HG03558 (cell line): ENCODE results near the gene GLB1L3.
"Not testable (repeated sequence)": the region's sequence is repeated elsewhere in the genome, so short reads cannot be mapped to it uniquely, and the experiment has no call there.

Source experiments
- ATAC-seq: cut with Tn5 transposase; IDR thresholded peaks from one replicate; pipeline ENCODE4 v1.9.1; 2021; ENCODE audit warnings: moderate number of reproducible peaks; ENCODE audit not compliant: unreplicated experiment; ENCODE audit errors: extremely low read depth

GLB1L3 gene

DNA sequence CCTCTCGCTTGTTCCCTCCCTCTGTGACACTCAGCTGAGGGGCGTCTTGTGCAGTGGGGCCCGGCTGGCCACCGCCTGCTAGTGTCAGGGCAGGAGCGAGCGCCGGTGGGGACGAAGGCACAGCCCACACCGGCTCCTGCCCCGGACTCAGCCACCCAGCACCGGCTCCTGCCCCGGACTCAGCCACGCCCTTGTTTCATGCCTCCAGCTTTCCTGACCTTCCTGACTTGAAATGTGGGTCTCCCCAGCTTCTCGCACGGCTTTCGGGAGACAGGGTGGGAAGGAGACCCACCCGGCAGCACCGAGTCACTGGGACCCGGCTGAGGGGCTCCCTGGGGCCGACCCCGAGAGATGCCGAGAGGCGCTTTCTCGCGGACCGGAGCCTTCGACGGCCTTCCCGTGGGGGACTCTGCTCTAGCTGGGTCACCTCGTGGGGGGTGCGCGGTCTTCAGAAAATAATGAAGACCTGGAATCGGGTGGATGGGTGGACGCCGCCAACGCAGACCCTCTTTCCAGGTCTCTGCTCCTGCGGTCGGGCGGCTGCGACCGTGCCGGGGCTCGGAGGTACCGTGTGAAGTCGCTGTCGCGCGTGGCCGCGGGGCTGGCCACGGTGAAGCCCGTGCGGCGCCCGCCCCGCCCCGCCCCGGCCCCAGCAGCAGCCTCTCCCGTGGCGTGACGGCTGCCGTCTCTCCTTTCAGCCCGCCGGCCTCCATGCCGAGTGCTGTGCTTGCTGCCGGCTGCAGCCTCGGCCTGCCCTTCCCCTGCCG, 65.8 kb downstream of the GLB1L3 start:
- ATAC-seq = no peak

DNA sequence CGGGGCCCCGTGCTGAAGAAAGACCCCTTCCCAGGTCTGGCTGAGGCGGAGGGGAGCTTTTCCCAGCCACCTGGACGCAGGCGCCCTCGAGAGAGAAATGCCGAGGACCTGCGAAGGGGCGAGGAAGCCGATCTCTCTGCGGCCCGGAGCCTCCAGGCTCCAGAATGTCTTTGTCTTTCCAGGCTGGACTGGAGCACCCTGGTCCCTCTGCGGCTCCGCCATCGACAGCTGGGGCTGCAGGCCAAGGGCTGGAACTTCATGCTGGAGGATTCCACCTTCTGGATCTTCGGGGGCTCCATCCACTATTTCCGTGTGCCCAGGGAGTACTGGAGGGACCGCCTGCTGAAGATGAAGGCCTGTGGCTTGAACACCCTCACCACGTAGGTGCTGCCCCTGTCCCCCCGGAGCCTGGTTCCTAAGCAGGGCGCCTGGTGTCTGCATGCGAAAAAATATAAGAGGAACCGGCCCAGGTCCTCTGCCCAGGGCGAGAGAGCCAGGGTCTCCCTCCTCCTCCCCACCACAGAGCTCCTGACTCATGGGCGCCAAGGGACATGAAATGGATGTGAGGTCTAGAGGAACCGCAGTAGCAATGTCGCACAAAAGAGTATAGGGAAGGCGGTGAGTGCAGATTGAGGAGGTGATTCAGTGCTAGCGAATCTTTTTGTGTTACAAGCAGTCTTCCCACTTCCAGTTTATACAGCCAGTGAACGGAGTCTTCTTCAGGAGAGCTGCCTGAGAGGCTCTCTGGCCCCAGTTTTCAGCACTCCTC, 66.6 kb downstream of the GLB1L3 start:
- ATAC-seq = no peak

DNA sequence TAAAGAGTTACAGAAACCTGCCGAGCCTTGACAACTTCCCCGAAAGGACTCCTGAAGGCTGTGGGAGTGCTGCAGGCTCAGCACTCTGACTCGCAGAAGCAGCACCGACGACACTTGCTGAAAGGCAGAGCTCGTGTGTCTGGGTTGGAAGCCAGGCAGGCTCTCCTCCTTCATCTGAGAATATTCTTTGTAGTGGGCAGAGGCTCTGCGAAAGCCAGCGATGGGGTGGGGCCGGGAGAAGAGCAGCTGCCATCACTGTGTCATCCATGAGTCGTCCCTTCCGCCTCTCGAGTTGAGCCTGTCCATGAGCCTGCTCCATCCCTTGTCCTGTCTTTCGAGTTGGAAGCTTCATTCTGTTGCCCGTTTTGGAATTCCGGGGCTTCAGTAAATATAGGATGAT, 67.5 kb downstream of the GLB1L3 start:
- no peak for ATAC-seq

DNA sequence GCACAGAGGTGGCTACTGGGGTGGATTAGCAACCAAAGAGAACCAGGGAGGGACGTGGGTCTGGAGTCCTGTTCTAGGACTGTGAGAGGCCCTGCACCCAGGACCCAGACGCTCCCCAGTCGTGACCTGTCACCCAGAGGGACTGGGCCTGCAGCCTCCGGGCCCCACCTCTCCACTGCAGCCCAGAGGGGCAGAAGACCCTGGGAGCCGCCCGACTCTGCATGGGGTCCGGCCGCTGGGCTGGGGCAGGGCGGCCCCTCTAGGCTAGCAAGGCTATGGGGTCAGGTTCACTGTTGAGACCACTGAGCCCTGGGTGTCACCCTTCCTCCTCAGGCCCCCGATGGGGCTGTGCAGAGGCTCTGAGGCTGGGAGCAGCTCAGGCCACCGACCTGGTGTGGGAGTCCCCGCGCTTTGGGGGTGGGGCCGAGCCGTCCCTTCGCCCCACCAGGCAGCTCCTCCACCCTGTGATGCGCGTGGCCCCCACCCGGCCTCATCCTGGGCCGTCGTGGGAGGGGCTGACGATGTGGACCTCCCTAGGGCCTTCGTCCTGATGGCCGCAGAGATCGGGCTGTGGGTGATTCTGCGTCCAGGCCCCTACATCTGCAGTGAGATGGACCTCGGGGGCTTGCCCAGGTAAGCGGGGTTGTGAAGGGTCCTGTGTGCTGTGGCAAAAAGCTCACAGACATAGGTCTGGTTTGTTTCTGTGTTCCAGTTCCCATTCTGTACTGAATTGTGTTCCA, 68.5 kb downstream of the GLB1L3 start:
- ATAC-seq = not testable (repeated sequence)

DNA sequence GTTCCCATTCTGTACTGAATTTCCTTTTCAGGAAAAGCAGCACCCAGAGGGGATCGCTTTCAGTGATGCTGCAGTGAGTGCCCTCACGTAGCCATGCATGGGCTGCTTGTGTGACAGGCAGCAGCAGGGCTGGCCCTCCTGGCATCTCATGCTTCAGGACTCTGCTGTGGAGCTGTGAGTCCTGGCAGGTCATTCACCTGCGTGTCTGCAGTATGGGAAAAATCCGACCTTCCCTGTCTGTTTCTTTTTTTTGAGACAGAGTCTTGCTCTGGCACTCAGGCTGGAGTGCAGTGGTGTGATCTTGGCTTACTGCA, 69.0 kb downstream of the GLB1L3 start:
- no peak for ATAC-seq

DNA sequence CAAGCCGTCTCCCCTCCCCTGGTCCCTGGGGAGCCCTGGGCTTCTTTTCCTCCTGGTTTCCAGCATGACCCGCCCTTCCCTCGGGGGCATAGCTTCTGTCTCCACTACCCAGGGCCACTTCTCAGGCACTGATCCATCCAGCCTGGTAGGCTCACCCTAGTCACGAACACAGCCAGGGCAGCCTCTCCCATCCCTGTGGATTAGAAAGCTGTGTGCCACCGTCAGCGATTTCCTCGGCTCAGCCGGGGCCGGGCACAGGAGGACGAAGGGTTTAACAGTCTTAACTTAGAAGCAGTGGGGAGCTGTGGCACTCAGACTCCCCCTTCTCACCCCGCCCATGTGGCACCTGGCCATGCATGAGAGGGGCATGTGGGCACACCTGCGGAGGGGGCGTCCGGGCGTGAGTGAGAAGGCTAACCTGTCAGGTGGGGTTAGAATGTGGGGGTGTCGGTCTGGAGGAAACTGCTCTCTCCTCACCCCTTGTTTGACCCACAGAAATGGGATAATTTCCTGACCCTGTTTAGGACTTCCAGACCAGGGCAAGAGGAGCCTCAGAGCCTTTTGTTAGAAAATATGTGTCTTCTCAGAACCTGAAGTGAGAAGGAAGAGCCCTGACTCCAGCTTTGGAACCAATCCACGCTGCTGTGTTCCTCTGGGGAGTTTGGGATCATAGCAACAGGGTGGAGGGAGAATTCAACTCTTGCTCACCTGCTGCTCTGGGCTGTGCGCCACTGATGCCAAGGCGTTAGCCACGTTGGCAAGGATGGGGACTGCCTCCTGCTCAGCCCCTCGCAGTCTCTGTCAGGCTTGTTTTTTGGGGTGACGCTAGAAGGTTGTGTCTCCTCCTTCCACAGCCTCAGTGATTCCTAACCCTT, 70.2 kb downstream of the GLB1L3 start:
- ATAC-seq = no peak

DNA sequence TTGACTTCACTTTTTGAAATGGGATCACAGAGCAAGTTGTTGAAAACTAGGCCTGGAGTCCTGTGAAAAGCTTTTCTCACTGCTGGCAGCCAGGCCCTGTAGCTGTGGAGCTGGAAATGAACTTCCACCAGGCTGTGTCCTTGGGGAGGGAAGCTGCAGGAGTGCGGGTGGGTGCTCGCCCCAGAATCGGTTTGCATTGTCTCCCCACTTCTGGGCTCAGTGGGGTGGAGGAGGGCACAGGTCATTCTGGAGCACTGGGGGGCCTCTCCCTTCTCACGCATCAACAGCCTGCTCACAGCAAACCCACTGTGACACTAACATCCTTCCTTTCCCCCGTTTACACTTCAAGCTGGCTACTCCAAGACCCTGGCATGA, 70.8 kb downstream of the GLB1L3 start:
- no peak for ATAC-seq

DNA sequence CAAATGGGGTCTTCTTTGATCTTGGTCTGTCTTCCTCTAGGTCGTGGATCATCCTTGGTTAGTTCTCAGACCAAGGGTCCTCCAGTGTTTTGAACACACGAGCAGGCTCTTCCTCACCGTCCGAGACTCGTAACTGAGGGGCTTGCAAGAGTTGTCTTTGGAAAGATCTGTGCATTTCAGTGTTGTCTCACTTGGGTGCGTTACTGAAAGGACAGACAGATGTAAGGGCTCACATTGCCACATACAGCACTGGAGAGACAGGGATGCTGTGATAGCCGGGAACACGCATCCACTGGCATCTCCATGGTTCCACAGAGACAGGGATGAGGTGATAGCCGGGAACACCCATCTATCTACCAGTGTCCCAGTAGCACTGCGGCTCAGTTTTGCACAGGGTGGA, 71.3 kb downstream of the GLB1L3 start:
- no peak for ATAC-seq

DNA sequence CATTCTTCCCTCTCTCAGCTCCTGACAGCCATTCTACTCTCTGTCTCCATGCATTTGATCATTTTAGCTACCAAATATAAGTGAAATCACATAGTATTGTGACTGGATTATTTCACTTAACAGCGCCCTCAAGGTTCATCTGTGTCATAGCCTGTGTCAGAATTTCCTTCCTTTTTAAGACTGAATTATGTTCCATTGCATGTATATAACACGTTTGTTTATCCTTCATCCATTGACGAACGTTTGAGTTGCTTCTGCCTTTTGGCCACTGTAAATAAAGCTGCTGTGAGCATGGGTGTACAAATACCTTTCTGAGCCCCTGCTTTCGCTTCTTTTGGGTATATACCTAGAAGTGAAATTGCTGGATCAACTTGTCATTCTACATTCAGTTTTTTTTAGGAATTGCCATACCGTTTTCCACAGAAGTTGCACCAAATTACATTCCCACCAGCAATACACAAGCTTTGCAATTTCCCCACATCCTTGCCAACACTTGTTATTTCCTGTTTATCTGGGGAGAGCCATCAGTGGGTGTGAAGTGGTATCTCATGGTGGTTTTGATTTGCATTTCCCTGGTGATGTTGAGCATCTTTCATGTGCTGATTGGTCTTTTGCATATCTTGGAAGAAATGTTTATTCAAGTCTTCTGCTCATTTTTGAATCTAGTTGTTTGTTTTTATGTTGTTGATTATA, 73.1 kb downstream of the GLB1L3 start:
- ATAC-seq = no peak

DNA sequence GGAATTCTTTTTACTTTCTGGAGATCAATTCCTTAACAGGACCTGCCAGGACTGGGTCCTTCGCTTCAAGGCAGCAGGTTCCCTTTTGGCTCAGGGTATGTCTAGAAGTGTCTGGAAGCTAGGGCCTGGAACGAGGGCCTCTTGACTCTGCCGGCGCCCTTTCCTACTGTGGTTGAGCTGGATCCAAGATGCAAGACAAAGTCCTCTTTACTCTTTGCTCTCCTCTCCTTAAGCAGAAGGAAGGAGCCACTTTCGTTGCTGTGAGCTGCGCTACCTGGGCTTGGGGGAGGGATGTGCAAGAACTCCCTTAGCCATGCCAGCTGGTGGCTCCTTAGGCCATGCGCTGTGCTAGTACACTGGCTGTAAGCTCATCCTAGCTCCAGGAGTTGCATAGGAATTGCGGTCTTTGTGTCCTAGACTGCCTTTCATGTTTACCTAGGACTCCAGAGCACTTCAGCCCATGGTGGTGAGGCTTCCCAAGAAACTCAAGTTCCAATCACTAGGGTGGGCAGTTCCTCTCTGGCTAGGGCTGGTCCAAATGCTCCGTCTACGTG, 73.7 kb downstream of the GLB1L3 start:
- ATAC-seq = no peak

DNA sequence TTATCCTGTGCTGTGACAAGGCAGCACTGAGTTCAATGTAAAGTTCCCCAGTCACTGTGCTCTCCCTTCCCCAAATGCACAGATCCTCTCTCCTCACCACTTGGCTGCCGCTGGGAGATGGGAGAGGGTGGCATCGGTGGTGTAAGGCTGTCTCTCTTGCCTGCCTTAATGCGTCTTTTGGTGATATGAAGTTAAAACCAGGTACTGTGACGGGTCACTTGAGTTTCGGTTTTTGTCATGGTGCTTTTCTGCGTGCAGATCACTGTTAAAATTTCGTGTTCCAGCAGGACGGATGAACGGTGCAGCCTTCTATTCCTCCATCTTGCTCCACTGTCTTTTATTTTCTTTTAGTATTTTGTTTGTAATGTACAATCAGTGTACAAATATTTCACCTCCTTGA, 74.2 kb downstream of the GLB1L3 start:
- no peak for ATAC-seq

DNA sequence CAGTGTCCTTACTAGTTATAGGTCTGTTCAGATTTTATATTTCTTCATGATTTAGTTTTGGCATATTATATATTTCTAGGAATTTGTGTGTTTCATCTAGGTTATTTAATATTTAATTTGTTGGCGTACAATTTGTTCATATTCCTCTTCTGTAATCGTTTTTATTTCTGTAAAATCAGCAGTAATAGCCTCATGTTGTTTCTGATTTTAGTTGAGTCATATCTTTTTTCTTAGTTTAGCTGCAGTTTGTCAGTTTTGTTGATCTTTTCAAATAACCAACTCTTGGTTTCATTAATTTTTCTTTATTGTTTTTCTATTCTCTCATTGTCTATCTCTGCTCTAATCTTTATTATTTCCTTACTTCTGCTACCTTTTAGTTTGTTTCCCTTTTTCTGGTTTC, 75.9 kb downstream of the GLB1L3 start:
- ATAC-seq = no peak

DNA sequence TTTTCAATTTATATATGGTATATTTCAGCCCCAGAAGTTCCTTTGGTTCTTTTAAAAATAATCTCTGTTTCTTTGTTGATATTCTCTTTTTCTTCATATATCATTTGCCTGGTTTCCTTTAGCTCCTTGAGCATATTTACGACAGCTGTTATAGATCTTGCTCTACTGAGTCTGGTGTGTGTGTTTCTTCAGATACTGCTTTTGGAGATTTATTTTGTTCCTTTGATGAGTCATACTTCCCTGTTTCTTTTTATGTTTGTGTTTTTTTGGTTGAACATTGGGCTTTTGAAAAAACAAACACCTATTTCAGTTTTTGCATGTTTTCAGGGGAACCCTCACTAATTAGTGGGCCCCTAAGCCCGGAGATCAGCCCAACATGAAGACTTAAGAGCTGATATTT, 79.0 kb downstream of the GLB1L3 start:
- ATAC-seq = no peak

DNA sequence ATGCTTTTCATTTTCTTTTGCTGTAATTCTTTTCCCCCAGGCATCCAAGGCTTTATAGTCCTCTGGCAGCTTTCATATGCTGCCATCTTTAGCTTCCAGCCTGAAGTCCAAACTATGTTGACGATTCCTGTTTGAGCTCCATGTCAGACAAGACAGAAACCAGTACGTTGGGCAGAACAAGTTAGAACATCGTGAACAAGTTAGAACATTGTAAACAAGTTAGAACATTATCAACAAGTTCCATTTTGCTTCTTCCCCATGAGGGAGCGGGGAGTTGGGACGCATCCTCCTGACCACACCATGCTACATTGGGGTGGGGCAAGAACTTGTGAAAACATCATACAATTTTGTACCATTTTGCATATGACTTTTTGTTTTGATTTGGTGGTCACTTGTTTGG, 79.5 kb downstream of the GLB1L3 start:
- ATAC-seq = no peak

DNA sequence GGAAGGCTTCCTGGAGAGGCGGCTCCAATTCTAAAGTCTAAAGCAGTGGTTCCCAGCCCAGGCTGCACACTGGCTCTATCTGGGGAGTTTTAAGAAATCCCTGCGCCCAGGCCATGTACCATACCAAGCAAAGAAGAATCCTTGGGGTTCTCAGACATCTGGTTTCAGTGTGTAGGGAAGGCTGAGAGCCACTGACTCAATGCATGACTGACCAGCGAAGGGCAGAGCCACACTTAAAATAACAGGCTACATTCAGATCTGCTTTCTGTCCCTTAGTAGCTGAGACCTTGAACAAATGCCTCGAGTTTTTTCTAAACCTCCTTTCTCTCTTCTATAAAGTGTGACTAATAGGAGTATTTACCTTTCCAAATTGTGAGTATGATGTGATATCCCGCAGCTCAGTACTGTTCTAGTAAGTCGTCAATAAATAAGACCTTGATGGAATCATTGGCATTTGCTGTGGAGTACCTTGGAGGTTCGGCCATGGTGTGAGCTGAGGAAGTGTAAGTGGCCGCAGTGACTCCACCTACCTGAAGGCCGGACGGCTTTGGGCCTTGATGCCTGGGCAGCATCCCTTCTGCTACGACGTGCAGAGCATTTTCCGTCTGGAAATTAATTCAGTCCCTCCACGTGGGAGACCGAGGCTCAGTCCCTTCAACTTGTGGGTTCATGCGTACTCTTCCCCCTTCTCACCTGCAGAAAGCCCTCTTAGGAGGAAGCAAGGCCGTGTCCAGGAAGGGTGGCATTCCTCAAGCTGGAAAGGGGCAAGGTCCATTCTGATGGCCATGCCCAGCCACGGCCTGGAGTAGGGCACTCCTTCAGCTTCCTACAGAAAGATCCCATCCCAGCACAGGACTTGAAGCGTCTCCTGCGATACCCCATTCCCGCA, 80.7 kb downstream of the GLB1L3 start:
- ATAC-seq = no peak

DNA sequence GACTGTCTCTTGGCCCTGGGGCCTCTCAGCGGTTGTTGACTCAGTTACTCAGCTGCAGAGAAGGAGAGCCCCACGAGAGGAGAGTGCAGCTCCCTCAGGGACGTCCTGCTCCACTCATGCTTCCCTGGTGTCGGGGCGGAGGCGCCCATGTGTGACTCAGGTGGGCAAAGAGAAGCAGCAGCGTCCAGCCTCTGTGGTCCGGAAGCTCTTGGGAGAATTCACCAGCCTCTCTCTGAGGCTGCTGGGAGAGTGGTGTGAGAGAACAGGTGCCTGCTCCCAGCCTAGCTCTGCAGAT, 81.3 kb downstream of the GLB1L3 start:
- no peak for ATAC-seq

DNA sequence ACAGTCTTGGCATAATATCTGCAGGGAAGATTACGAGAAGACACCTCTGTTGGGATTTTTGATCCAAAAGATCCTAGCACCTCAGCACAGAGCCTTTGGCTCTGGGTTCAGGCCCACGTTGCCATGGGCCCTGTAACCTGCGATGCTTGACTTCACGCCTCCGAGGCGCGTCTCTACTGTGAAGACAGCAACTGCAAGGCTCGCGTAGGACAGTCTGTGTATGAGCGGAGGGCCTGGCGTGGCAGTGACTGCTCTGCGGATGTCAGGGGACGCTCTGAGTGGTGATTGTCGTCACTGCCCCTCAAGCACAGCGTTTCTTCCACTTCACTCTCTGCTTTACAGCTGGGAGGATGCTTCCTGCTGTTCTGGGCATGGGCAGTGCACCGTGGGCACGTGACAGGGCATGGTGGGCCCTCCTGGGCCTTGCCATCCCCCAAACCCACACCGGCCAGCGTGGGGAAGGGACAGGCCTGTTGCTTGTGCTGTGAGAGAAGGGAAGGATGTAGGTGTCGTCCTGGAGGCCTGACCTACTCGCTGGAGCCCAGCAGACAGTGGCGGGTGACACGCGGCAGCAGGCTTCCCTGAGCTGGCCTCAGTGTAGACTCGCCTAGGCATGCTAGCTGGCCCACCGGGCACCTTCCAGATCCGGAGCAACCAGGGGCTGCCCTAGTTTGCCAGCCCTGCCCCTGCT, 82.1 kb downstream of the GLB1L3 start:
- no peak for ATAC-seq

DNA sequence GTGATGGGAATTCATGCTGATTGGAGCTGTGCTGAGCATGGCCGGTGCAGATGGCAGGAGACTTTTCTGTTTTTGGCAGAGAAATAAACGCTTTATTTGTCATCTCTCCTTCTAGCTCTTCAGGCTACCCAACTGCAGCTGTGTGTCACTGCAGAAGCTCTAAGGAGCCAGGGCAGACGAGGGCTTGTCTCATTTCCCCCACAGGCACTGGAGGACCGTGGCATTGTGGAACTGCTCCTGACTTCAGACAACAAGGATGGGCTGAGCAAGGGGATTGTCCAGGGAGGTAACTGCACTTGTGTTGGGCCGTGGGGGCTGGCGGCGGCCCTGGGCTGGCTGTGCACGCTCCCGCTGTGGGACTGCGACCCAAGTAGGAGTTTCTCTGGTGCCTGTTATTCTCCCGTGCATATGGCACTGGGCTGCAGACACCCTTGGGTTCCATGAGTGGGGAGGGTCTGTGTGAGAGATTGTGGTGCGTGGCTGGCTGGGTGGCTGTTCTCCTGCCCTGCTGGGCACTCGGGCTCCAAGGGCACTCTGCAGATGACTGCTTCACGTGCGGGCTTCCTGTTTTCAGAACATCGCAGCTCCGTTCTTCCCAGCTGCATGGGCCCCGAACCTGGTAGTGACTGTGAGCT, 82.8 kb downstream of the GLB1L3 start:
- ATAC-seq = no peak
